ENCODE data around the gene CCL4L2.
A peak's percentile ranks its signal among the peaks of the same experiment; 100 is the strongest.
"Not testable (repeated sequence)": the region's sequence is repeated elsewhere in the genome, so short reads cannot be mapped to it uniquely, and the experiment has no call there.

Gene CCL4L2

DNA sequence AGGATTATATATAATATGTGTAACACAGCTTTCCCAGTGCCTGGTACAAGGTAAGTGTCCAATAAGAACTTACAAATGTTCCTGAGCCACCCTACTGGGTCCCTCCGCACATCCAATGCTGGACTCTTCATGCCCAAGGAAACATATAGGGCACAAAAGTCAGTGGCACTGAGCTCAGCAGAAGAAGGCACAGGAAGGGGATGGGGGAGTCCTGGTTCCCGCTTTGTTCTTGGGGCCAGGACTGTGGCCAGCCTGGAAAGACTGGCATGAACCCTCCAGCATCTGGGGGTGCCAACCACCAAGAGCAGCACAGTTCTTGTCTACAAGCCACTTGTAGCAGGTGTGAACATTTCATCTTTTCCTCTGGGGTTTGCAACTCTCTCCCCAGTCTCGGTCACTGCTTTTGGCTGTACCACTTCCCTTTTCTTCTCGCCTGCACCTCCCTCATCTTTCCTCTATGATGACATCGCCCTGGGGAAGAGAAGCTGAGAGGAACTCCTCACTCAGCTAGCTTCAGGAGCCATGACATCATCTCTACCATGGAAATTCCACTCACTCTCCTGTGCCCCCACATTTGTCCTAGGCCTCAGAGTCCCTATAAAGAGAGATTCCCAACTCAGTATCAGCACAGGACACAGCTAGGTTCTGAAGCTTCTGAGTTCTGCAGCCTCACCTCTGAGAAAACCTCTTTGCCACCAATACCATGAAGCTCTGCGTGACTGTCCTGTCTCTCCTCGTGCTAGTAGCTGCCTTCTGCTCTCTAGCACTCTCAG lies at the start of gene CCL4L2:
Gene CCL4L2, plus strand, starts transcription at position 625 of the 773 bp plus-strand sequence.
- not testable (repeated sequence) for DNase-seq (ENCODE audit: low spot score)

DNA sequence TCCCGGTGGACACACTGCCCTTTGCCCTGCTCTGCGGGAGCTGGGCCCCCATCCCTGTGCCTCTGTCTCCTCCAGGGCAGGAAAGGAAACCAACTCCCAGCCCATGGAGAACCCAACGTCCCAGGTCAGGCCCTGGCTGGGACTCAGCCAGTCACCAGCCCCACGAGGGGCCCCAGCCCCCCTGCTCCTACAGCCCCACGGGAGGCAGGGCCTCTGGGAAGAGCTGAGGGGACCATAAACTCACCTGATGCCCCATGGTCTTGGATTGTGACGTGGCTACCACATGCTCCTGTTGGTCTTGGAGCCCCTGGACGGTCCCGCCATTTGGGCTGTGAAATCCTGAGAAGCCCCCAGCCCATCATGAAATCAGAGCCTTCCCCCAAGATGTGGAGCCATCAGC lies 42.0 kb upstream of the CCL4L2 start:
- not testable (repeated sequence) for DNase-seq (ENCODE audit: low spot score)

DNA sequence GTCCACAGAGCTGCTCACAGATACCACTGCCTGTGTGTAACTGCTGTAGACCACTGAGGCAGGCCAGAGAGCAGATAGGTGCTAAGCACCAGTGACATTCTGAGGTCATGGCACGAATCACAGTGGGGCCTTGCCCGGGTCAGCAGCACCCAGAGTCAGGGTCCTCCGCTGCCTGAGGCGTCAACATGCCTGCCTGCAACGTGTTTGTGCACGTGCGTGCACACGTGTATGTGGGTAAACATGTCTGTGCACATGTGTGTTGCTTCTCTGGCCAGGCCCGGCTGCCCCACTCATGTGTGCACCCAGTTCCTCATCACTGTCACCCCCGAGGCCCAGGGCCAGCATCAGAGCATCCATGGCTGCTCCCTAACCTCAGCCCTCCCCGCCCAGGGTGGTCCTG lies 34.3 kb upstream of the CCL4L2 start, which contains the start of gene TBC1D3B:
Gene TBC1D3B, minus strand, starts transcription at position 101 of the 400 bp plus-strand sequence. CDS start 1,586 bp downstream, outside the sequence.
- DNase-seq (ENCODE audit: low spot score) = not testable (repeated sequence)

DNA sequence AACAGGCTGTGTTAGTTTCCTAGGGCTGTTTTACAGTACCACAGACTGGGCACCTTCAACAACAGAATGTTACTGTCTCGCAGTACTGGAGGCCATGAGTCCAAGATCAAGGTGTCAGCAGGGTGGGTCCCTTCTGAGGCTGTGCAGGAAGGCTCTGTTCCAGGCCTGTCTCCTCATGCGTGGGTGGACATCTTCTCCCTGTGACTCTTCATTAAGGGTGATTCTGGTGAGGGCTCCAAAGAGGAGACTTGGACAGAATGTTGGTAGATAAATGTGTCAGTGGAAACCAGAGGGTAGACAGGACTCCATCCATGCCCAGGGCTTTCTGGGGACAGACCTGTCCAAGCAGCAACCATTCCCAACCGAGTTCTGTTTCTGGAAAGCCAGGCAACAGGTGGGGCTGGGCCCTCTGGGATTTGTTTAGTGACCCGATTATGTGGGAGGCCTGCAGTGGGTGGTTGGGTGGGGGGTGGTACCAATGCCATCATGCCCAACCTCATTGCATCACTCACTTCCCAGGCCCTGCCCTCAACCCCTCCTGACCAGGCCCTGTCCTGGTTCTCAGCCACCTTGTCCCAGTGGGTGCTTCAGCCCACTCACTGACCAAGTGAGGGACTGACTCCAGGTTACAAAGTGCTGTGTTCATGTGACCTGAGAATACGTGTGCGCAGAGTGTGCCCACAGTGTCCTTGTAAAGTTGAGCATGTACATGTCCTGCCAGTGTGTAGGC lies 29.3 kb upstream of the CCL4L2 start:
- DNase-seq (ENCODE audit: low spot score) = not testable (repeated sequence)

DNA sequence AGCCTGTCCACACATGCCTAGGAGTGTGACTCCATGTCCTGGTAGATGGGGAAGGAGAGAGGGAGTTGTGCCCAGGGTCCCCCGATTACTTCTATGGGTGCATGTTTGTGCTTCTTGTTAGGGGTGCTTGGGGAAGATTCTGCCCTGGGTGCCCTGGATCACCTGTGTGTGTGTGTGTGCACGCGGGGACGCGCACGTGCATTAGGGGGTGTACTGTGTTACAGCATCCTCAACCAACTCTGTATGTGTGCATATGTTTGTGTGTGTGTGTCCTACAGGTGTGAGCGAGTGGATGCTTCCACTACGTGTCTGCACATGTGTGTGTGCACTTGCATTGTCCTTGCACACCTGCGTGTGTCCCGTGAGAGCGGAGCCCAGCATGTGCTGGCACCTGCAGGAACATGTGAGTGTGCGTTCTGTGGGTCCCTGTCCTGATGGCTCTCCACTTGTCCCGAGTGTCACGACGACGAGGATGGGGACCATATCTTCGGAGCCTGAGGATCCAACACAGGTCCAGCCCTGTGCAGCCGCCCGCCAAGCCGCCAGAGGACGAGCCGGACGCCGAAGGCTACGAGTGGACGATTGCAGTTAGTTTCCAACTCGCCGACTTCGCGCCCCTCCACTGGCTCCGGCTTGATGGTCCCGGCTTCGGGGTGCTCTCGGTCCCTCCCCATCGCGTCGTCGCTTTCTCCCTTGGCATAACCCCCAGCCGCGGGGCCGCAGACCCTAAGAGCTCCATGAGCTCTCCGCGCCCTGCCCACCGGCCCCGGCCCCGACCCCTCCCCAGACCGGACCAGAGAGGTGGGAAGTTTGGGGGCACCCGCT lies 28.5 kb upstream of the CCL4L2 start:
- peak; percentile 4 for DNase-seq (ENCODE audit: low spot score)

DNA sequence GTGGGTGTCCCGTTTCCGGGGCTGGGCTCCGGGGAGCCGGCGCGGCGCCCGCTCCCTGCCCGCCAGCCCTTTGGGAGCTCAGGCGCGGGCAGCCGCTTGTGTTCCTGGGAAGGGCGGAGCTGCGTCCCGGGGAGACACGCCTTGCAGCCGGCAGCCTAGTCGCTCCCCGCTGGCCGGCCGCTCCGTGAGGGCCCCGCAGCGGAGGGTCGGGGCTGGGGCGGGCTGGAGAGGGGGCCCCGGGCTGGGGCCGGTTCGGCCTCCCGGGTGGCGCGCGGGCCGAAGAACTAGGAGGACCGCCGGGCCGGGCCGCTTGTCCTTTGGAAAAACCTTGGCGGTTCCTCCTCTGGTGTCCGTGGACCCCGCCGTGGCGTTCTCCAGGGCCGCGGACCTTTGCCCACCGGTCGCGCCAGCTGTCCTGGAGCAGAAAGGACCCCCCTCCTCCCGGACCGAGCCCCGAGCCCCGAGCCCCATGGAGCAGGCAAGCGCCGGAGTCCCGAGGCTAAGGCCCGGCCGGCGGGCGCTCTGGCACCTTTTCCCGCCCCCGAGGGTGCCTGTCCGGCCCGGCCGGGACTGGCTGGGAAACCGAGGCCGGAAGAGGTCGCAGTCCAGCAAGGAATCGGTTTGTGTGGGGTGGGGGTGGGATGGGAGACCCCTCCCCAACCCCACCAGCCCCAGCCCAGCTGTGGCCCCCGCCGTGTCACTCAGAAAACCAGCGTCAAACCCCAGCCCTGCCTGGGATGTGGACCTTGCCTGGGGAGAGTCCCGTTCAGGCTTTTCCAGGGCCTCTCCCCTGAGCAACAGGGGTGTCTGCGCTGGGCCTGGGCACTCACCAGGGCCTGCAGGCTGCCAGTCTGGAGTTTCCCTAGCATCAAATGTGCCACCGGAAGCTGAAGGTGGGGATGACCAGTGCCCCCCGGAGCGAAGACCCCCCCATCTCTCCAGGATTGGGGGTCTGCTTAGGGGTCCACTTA lies 27.6 kb upstream of the CCL4L2 start:
- peak; percentile 74 for DNase-seq (ENCODE audit: low spot score)

DNA sequence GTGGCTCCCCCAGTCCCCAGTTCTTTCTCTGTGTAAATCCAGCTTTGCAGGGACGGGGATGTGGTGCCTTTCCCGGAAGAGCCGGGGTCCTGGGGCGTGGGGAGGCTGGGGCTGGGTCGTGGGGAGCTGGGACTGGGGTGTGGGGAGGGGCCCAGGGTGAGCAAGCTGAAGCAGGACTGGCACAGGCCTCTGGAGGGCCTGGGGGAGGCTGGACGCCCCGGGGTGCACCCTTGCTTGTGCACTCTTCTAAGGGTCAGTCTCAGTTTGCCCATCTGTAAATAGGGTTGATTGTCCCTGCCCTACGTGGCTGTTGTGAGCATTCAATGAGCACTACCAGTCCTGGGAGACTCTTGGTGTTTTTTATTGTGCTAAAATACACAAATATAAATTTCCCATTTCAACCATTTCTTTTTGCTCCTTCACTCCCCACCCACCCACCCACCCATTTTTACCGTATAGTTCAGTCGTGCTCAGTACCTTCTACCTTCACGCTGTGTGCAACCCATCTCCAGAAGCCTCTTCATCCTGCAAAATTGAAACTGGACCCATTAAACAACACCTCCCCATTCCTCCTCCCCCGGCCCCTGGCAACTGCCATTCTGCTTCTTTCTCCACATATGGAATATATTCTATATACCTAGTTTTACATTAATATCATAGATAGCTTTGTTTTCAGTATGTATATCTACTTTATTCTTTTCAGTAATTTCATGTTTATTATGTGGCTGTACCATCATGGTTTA lies 26.7 kb upstream of the CCL4L2 start:
- no peak for DNase-seq (ENCODE audit: low spot score)

DNA sequence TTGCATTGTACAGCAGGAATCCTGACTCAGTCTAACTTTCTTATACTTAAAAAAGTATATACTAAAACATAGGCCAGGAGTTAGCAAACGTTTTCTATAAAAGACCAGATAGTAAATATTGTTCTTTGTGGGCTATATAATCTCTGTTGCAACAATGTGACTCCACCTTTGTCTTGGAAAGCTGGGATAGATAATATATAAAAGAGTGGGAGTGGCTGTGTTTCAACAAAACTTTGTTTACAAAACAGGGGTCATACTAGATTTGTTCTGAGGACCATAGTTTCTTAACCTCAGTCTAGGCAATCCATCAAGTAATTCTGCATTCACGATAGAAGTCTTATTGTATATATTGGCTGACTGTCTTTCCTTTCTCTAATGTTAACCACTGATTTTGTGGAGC lies 25.4 kb upstream of the CCL4L2 start:
- DNase-seq (ENCODE audit: low spot score) = no peak

DNA sequence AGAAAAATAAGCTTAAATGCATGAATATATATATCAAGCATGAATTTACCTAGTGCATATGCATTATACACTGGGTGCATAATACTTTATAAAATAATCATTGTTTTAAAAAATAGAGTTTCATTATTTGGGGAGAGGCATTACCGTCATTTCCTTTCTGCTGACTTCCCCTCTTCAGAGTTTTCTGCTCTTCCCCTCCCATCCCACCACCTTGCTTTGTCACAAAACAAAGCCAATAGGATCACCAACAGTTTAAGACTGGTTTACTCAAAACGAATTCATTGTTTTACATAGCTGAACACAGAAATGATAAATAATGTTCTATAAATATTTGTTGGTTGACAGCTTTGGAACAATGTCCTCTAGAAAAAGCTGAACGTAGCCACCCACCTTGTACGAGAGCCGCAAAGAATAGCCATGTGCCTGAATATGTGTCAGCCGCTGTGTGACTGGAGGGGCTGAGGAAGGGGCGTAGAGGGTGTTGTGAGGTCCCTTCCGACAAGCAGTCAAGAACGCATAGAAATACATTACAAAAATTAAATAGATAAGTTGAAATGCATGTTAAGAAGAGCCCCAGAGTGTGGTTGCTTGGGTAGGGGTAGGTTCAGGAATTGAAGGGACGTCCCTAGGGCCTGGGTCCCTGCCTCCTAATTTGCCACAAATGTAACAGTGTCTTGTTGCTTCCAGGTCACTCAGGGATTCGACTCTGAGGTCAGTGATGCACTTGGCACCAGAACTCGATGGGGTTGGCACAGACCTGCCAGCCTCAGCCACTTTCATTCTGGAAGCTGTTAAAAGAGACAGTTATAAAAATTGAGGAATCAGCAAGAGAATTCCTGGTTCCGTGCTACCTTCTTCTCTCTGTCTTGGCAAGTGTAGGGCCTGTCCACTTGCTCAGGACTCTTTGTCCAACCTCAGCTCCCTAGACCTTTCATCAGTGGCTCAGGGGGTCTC lies 23.8 kb upstream of the CCL4L2 start:
- not testable (repeated sequence) for DNase-seq (ENCODE audit: low spot score)

DNA sequence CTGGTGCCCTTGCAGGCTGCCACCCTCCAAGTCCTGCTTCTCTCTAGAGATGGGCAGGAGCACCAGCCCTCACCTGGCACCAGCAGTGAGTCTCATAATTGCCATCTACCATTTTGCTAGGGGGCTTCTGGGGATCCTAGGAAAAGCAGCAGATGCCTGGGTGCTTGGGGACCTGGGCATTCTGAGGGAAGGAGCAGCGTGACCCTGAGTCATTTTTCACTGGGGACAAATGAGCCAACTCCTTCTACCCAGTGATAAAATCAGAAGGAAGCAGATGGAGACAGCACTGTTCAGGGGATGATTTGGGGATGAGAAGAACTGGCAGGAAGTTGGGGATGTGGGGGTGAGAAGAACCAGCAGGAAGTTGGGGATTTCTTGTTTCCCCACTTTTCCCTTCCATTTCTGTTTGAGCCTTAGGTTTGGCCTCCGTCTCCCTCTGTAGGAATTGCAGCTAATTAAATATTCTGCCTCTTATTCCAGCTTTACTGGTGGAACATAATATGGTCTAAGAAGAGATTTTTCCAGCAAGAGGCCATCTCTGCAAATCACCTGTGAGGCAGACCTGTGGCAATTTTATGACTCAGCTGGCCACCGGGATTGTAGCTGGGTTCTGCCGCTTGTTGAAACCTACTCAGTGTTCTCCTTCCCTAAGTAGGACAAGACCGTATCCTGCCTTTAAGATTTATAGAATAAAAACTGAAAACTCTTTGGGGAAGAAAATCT lies 22.8 kb upstream of the CCL4L2 start:
- DNase-seq (ENCODE audit: low spot score) = not testable (repeated sequence)

DNA sequence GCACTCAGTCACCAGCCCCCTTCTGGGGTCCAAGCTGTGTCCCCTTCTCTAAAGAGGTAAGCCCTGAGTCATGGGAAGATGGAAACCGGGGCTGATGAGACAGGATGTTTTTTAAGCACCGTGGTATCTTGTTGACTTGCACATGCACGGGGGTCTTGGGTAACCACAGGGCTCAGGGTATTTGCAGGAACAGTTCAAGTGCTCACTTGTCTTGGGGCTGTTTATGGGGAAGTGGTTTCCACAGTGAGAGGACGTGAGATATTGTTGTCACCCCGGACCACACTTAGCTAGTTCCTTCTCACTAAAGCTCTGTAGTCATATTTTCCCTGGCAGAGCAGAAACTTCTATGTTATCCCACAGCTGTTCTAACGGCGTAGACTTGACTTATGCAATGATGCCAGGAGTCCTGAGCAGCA lies 22.0 kb upstream of the CCL4L2 start:
- DNase-seq (ENCODE audit: low spot score) = no peak

DNA sequence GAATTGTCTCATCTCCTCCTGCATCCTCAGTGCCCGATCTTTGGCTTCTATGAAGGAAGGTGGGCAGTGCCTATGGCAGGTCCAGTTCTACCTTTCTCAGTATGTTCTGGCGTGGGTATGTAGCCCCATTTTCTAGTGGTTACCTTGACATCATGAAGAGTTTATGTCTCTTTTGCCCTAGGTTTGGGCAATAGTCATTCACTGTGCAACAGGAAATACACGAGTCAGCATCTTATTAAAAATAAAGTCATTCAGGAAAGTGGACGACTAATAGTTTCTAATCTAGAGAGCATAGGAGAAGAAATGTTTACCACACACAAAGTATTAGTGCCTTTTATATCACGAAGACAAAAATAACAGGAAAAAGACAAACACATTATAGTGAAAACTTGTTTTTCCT lies 20.9 kb upstream of the CCL4L2 start:
- not testable (repeated sequence) for DNase-seq (ENCODE audit: low spot score)

DNA sequence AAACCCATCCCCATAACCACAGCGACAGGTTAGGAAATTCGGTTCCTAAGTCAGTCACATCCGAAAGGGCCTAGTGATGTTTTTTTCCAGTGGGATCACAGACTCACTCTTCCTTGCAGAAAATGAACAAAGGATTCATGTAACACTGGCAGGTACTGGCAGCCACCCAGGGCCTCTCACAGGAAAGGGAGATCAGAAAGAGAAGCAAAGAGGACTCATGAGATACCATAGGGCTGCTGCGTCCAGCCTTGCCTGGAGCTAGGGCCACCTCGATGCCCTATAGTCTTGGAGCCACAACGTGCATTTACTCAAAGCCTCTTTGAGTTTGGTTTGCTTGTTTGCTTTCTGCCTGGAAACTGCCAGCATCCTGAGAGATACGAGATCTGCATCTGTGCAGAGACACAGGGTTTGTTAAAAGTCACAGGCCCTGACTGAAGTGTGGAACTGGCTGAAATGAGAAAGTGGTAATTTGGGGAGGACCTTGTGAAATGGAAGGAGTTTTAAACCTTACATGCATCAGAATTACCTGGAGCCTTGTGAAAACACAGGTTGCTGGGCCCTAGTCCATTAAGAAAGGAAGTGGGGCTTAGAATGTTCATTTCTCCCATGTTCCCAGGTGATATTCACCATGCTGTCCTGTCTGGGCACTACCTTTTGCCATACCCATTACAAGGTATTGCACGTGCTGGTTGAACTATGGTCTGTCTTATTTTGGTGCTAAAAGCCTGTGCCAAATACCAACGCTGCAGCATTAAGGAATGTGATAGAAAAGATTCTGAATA lies 20.1 kb upstream of the CCL4L2 start:
- not testable (repeated sequence) for DNase-seq (ENCODE audit: low spot score)

DNA sequence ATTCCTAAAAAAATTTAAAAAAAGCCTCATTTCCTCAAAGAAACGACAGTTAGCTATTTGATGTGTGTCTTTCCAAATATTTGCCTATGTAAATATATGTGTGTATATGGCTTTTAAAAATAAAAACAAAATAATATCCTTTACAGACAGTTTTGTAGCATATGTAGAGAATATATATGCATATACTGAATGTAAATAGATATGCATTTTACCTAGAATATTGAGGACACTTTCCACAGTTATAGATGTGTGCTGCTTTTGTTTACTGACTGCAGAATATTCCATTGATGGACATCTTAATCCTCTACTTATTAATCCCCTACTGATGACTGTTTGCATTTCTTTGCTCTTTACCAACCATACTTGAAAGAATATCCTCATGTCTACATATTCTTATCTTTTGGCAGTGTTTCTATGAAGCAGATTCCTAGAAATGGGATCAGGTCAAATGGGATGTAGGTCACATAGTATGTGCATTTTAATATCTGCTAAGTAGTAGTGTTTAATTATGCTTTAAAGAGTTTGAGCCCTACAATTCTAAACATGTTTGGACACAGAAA lies 17.6 kb upstream of the CCL4L2 start:
- DNase-seq (ENCODE audit: low spot score) = no peak

DNA sequence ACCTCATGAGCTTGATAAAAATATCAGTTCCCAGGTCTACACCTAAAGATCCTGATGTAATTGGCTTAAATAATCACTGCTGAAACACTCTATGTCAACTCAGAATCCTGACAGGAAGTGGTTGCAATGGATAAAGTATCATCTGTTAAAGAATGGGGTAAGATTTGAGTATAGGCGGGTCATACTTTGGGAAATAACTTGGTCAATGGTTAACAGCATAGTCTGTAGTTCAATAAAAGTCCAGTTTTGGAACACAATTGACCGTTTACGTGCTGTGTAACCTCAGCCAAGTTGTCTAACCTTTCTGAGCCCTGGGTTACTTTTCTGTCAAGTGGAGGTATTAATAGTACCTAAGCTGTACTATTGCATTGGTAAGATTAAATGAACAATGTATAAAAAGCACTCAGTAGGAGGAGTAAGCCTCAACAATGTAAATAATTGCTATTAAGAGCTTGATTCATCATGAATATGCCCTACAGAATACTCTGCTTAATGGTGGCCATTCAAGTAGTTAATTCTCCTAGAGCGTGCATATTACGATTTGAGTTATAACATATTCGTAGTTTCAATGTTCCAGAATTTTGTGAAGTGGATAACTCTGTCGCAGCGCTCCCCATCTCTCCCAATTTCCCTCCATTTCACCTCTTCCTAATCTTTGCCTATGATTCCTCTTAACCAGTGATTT lies 16.6 kb upstream of the CCL4L2 start:
- not testable (repeated sequence) for DNase-seq (ENCODE audit: low spot score)

DNA sequence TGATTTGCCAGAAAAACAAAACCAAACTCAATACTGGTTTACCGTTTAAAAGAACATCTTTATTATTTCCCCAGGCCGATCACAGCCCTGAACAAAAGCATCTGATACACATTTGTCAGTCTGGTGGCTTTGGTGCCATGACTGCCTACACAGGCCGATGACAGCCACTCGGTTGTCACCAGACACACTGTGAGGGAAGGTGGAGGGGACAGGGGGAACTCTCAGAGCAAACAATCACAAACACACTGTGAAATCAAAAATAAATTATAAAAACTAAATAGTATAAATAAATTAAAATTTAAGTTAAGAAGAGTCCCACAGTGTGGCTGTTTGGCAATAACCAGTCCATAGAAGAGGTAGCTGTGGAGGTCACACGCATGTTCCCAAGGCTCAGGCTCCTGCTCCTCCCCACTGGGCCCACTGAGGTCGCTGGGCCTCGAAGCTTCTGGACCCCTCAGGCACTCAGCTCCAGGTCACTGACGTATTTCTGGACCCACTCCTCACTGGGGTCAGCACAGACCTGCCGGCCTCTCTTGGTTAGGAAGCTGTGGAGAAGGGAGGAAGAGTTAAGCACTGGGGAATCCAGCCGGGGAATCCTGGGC lies 15.9 kb upstream of the CCL4L2 start:
- DNase-seq (ENCODE audit: low spot score) = not testable (repeated sequence)
